Small intestine (tissue), 7 donors: ENCODE data around the gene CTSH. TPM values are rescaled to one million over a fixed set of nuclear protein-coding genes. Genes with fewer than 3 reads are reported as not detected.

Source experiments
- DNase-seq, 2 donors: peaks; one replicate each; pipeline versions ENCODE4 v3.0.0 to v3.0.0-alpha.2; 2013
- FAIRE-seq: peaks from 2 replicates; lab custom pipeline; 2012; peaks lifted over from hg19 to GRCh38; lab: Jason Lieb, UNC
- H3K27ac ChIP-seq, 3 donors: one replicate each; pipeline ENCODE4 v1.5.1; 2013; ENCODE audit warnings: low read length in 2 of 3, mild to moderate bottlenecking in 2 of 3, control low read depth in 1 of 3, inconsistent platforms in 1 of 3, low read depth in 1 of 3, moderate library complexity in 1 of 3
- H3K27me3 ChIP-seq, 3 donors: one replicate each; pipeline ENCODE4 v1.6.1; 2013; ENCODE audit warnings: low read length in 3 of 3, inconsistent platforms in 1 of 3; ENCODE audit not compliant: control insufficient read depth in 3 of 3, insufficient read depth in 3 of 3
- H3K36me3 ChIP-seq, 3 donors: one replicate each; pipeline ENCODE4 v1.6.1; 2013; ENCODE audit warnings: low read length in 3 of 3, inconsistent platforms in 1 of 3, low read depth in 1 of 3, mild to moderate bottlenecking in 1 of 3, moderate library complexity in 1 of 3; ENCODE audit not compliant: control insufficient read depth in 3 of 3, insufficient read depth in 2 of 3
- H3K4me1 ChIP-seq, 3 donors: one replicate each; pipeline ENCODE4 v1.6.1; 2013; ENCODE audit warnings: low read length in 2 of 3, inconsistent platforms in 1 of 3, low read depth in 1 of 3, mild to moderate bottlenecking in 1 of 3, moderate library complexity in 1 of 3; ENCODE audit not compliant: control insufficient read depth in 3 of 3, insufficient read depth in 2 of 3
- H3K4me3 ChIP-seq, 3 donors: one replicate each; pipeline ENCODE4 v1.5.1; 2013; ENCODE audit warnings: low read length in 3 of 3, control low read depth in 1 of 3, inconsistent platforms in 1 of 3, low read depth in 1 of 3, mild to moderate bottlenecking in 1 of 3, moderate library complexity in 1 of 3
- H3K9me3 ChIP-seq, 2 donors: one replicate each; pipeline ENCODE4 v1.6.1; 2013; ENCODE audit warnings: low read depth in 1 of 2, low read length in 1 of 2; ENCODE audit not compliant: control insufficient read depth in 2 of 2, insufficient read depth in 1 of 2
- WGBS, 3 donors: extraction: QIAGEN DNeasy Blood & Tissue Kit; methylation state at CpG; one replicate each; pipeline ENCODE4 v1.1.7; 2013; 5-methylcytosine and 5-hydroxymethylcytosine counted together
- polyA plus RNA-seq, 4 donors: library from polyadenylated mRNA; stranded (reverse) in 3 of 4; unstranded in 1 of 4; fragments of 200-250 nt in 3 of 4; fragments of 120-200 nt in 1 of 4; gene quantifications; one replicate each; pipeline versions ENCODE4 v1.2.1 to v1.2.3, GENCODE V29; 2013
- donor health status: healthy with polysubstance abuse.
- donor health status: control.
- donor health status: control.
- donor health status: Bipolar disorder and iron deficiency.
- donor health status: healthy.

The CTSH gene
- polyA plus RNA-seq, 4 donors, result 116 to 434 (median 167) TPM

- Histone ChIP-seq H3K27ac (peak overlapping the region in 1 of 3 donors; percentile 65), H3K36me3 (no peaks in the 10 kb centered on the region), H3K4me1 (peaks cover 0 to 21% (median 0%) of the 10 kb centered on the region in 3 donors), H3K9me3 (no peaks in the 10 kb centered on the region), H3K27me3 (no peaks in the 10 kb centered on the region), H3K4me3 (no peak overlapping the region)
- 47 to 66% (median 57%) methylated on average over 5 of the region's 5 CpGs for WGBS, 3 donors
- DNase-seq (peak; percentile 62 to 76), FAIRE-seq (no peak)
Observed at GRCh38 chr15:78969687-78970349, 25.0 kb upstream of the CTSH start.

- Histone ChIP-seq H3K27ac (no peak overlapping the region), H3K9me3 (no peaks in the 10 kb centered on the region), H3K4me1 (peaks cover 0 to 21% (median 0%) of the 10 kb centered on the region in 3 donors), H3K4me3 (no peak overlapping the region), H3K27me3 (no peaks in the 10 kb centered on the region), H3K36me3 (no peaks in the 10 kb centered on the region)
- DNase-seq (peak; percentile 48 to 53), FAIRE-seq (no peak)
- 49 to 76% (median 67%) methylated on average over 5 of the region's 5 CpGs for WGBS, 3 donors
Observed at GRCh38 chr15:78968539-78969271, 23.9 kb upstream of the CTSH start.

GRCh38 chr15:78968114-78968513 is 23.3 kb upstream of the CTSH start:
- 52 to 75% (median 62%) methylated on average over 2 of the region's 2 CpGs for WGBS, 3 donors
- Histone ChIP-seq H3K4me3 (no peak overlapping the region), H3K36me3 (no peaks in the 10 kb centered on the region), H3K27me3 (no peaks in the 10 kb centered on the region), H3K4me1 (peaks cover 0 to 21% (median 0%) of the 10 kb centered on the region in 3 donors), H3K9me3 (no peaks in the 10 kb centered on the region), H3K27ac (no peak overlapping the region)
- FAIRE-seq (no peak), DNase-seq (no peak)

GRCh38 chr15:78960308-78960707 is 15.5 kb upstream of the CTSH start:
- Histone ChIP-seq H3K36me3 (no peaks in the 10 kb centered on the region), H3K9me3 (no peaks in the 10 kb centered on the region), H3K27ac (no peak overlapping the region), H3K27me3 (no peaks in the 10 kb centered on the region), H3K4me3 (no peak overlapping the region), H3K4me1 (no peaks in the 10 kb centered on the region)
- FAIRE-seq, result no peak
- DNase-seq, result no peak
- WGBS, 3 donors, result 93 to 94% (median 94%) methylated on average over 6 of the region's 6 CpGs

- FAIRE-seq (no peak), DNase-seq (no peak)
- Histone ChIP-seq H3K4me3 (no peak overlapping the region), H3K4me1 (no peaks in the 10 kb centered on the region), H3K36me3 (no peaks in the 10 kb centered on the region), H3K27ac (no peak overlapping the region), H3K27me3 (no peaks in the 10 kb centered on the region), H3K9me3 (no peaks in the 10 kb centered on the region)
- 94 to 97% (median 97%) methylated on average over 10 of the region's 10 CpGs for WGBS, 3 donors
Observed at GRCh38 chr15:78959360-78959759, 14.5 kb upstream of the CTSH start.

GRCh38 chr15:78957416-78958093 is 12.7 kb upstream of the CTSH start:
- H3K4me3 ChIP-seq, result no peak overlapping the region
- FAIRE-seq, result no peak
- no peak for DNase-seq
- no peaks in the 10 kb centered on the region for H3K27me3 ChIP-seq
- 81 to 90% (median 83%) methylated on average over 9 of the region's 9 CpGs for WGBS, 3 donors
- no peaks in the 10 kb centered on the region for H3K36me3 ChIP-seq
- H3K9me3 ChIP-seq, result no peaks in the 10 kb centered on the region
- H3K27ac ChIP-seq, result no peak overlapping the region
- no peaks in the 10 kb centered on the region for H3K4me1 ChIP-seq

- no peak for DNase-seq
- Histone ChIP-seq H3K4me3 (no peak overlapping the region), H3K4me1 (no peaks in the 10 kb centered on the region), H3K27ac (no peak overlapping the region), H3K9me3 (no peaks in the 10 kb centered on the region), H3K27me3 (no peaks in the 10 kb centered on the region), H3K36me3 (no peaks in the 10 kb centered on the region)
- 64 to 88% (median 73%) methylated on average over 1 of the region's 1 CpG for WGBS, 3 donors
- FAIRE-seq, result no peak
Observed at GRCh38 chr15:78956937-78957336, 12.1 kb upstream of the CTSH start.

- no peaks in the 10 kb centered on the region for H3K36me3 ChIP-seq
- H3K4me3 ChIP-seq, result no peak overlapping the region
- WGBS, 3 donors, result 93 to 95% (median 93%) methylated on average over 5 of the region's 5 CpGs
- DNase-seq (no peak), FAIRE-seq (no peak)
- H3K9me3 ChIP-seq, result no peaks in the 10 kb centered on the region
- H3K4me1 ChIP-seq, result peaks cover 0 to 8% (median 0%) of the 10 kb centered on the region in 3 donors
- H3K27ac ChIP-seq, result no peak overlapping the region
- H3K27me3 ChIP-seq, result no peaks in the 10 kb centered on the region
Observed at GRCh38 chr15:78955355-78955754, 10.5 kb upstream of the CTSH start.
